ENCODE measurements around the gene MRPS22. TPM values are rescaled to one million over a fixed set of nuclear protein-coding genes. Genes with fewer than 3 reads are reported as not detected.

The MRPS22 gene
- total and polyA plus RNA-seq, 9 of the 15 experiments (the other 6 are each of a cell fraction or from before 2014, with no cell fraction given) = 148 to 397 (median 229) TPM

DNA sequence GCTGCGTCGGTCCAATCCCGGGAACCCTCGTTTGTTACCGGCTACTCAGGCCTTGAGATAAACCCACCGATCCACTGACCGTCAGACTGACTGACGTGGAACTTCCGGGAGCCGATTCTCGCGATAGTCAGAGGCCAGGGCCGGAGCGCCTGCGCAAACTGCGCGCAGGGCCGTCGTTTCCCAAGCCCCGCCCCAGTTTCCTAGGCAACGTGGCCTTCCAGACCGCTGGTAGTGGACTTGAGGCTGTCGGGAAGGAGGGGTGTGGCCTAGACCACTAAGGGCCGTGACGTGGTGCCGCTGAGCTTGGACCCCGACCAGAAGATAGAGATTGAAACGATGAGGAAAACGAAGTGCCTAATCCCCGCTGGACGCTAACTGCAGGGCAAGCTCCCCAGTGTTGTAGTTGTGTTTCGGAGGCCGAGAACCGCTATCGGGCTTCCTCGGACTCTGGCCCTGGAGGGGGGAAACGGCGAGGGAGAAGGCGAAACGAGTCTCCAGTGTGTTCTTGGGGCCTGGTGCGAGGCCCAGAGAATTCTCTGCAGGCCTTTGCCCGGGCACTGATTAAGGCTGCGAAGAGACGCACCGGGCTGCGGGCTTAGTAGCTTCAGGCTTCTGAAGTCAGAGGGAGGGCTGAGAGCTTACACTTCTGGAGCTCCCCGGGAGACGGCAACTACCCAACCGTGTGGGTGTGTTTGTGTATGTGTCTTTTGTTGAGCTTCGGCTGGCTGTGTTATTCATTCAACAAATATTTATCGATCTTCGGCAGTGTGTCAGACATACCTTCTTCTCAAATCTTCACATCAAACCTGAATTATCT is 45.9 kb downstream of the MRPS22 start, which contains the start of gene COPB2 (continued):
- TF ChIP-seq, protein P1, sequence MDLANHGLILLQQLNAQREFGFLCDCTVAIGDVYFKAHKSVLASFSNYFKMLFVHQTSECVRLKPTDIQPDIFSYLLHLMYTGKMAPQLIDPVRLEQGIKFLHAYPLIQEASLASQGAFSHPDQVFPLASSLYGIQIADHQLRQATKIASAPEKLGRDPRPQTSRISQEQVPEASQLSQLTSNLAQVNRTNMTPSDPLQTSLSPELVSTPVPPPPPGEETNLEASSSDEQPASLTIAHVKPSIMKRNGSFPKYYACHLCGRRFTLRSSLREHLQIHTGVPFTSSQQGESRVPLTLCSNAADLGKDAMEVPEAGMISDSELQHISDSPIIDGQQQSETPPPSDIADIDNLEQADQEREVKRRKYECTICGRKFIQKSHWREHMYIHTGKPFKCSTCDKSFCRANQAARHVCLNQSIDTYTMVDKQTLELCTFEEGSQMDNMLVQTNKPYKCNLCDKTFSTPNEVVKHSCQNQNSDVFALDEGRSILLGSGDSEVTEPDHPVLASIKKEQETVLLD (IDR thresholded peaks at IDR 0.05) = peak; percentile 89
- no peak for TF ChIP-seq NCOA2 (IDR thresholded peaks at IDR 0.05; ENCODE audit: partially characterized antibody in 2 of 2)
- TF ChIP-seq L3MBTL2 (IDR thresholded peaks at IDR 0.05) = peak; percentile 90
- TF ChIP-seq, protein P2, sequence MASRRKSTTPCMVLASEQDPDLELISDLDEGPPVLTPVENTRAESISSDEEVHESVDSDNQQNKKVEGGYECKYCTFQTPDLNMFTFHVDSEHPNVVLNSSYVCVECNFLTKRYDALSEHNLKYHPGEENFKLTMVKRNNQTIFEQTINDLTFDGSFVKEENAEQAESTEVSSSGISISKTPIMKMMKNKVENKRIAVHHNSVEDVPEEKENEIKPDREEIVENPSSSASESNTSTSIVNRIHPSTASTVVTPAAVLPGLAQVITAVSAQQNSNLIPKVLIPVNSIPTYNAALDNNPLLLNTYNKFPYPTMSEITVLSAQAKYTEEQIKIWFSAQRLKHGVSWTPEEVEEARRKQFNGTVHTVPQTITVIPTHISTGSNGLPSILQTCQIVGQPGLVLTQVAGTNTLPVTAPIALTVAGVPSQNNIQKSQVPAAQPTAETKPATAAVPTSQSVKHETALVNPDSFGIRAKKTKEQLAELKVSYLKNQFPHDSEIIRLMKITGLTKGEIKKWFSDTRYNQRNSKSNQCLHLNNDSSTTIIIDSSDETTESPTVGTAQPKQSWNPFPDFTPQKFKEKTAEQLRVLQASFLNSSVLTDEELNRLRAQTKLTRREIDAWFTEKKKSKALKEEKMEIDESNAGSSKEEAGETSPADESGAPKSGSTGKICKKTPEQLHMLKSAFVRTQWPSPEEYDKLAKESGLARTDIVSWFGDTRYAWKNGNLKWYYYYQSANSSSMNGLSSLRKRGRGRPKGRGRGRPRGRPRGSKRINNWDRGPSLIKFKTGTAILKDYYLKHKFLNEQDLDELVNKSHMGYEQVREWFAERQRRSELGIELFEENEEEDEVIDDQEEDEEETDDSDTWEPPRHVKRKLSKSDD (conservative IDR thresholded peaks at IDR 0.05; ENCODE audit: low read length) = peak; percentile 88; the same call in 1 of the 2 replicates
- TF ChIP-seq PHF20 (IDR thresholded peaks at IDR 0.05; ENCODE audit: partially characterized antibody) = no peak
- TF ChIP-seq, protein P3, sequence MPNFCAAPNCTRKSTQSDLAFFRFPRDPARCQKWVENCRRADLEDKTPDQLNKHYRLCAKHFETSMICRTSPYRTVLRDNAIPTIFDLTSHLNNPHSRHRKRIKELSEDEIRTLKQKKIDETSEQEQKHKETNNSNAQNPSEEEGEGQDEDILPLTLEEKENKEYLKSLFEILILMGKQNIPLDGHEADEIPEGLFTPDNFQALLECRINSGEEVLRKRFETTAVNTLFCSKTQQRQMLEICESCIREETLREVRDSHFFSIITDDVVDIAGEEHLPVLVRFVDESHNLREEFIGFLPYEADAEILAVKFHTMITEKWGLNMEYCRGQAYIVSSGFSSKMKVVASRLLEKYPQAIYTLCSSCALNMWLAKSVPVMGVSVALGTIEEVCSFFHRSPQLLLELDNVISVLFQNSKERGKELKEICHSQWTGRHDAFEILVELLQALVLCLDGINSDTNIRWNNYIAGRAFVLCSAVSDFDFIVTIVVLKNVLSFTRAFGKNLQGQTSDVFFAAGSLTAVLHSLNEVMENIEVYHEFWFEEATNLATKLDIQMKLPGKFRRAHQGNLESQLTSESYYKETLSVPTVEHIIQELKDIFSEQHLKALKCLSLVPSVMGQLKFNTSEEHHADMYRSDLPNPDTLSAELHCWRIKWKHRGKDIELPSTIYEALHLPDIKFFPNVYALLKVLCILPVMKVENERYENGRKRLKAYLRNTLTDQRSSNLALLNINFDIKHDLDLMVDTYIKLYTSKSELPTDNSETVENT (CRISPR knock-in tag; IDR thresholded peaks at IDR 0.05) = no peak
- TF ChIP-seq, protein P4, sequence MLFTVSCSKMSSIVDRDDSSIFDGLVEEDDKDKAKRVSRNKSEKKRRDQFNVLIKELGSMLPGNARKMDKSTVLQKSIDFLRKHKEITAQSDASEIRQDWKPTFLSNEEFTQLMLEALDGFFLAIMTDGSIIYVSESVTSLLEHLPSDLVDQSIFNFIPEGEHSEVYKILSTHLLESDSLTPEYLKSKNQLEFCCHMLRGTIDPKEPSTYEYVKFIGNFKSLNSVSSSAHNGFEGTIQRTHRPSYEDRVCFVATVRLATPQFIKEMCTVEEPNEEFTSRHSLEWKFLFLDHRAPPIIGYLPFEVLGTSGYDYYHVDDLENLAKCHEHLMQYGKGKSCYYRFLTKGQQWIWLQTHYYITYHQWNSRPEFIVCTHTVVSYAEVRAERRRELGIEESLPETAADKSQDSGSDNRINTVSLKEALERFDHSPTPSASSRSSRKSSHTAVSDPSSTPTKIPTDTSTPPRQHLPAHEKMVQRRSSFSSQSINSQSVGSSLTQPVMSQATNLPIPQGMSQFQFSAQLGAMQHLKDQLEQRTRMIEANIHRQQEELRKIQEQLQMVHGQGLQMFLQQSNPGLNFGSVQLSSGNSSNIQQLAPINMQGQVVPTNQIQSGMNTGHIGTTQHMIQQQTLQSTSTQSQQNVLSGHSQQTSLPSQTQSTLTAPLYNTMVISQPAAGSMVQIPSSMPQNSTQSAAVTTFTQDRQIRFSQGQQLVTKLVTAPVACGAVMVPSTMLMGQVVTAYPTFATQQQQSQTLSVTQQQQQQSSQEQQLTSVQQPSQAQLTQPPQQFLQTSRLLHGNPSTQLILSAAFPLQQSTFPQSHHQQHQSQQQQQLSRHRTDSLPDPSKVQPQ (CRISPR knock-in tag; IDR thresholded peaks at IDR 0.05; ENCODE audit: borderline replicate concordance) = no peak
- no peak for TF ChIP-seq HLTF (IDR thresholded peaks at IDR 0.05)
- no peak for TF ChIP-seq KAT8 (IDR thresholded peaks at IDR 0.05; ENCODE audit: low read depth)
- TF ChIP-seq, protein P5, sequence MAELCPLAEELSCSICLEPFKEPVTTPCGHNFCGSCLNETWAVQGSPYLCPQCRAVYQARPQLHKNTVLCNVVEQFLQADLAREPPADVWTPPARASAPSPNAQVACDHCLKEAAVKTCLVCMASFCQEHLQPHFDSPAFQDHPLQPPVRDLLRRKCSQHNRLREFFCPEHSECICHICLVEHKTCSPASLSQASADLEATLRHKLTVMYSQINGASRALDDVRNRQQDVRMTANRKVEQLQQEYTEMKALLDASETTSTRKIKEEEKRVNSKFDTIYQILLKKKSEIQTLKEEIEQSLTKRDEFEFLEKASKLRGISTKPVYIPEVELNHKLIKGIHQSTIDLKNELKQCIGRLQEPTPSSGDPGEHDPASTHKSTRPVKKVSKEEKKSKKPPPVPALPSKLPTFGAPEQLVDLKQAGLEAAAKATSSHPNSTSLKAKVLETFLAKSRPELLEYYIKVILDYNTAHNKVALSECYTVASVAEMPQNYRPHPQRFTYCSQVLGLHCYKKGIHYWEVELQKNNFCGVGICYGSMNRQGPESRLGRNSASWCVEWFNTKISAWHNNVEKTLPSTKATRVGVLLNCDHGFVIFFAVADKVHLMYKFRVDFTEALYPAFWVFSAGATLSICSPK (IDR thresholded peaks at IDR 0.05; ENCODE audit: borderline replicate concordance) = no peak
